ENCODE results near the gene CITED4.
"Not testable (repeated sequence)": the region's sequence is repeated elsewhere in the genome, so short reads cannot be mapped to it uniquely, and the experiment has no call there.

The CITED4 gene, protein sequence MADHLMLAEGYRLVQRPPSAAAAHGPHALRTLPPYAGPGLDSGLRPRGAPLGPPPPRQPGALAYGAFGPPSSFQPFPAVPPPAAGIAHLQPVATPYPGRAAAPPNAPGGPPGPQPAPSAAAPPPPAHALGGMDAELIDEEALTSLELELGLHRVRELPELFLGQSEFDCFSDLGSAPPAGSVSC

DNA sequence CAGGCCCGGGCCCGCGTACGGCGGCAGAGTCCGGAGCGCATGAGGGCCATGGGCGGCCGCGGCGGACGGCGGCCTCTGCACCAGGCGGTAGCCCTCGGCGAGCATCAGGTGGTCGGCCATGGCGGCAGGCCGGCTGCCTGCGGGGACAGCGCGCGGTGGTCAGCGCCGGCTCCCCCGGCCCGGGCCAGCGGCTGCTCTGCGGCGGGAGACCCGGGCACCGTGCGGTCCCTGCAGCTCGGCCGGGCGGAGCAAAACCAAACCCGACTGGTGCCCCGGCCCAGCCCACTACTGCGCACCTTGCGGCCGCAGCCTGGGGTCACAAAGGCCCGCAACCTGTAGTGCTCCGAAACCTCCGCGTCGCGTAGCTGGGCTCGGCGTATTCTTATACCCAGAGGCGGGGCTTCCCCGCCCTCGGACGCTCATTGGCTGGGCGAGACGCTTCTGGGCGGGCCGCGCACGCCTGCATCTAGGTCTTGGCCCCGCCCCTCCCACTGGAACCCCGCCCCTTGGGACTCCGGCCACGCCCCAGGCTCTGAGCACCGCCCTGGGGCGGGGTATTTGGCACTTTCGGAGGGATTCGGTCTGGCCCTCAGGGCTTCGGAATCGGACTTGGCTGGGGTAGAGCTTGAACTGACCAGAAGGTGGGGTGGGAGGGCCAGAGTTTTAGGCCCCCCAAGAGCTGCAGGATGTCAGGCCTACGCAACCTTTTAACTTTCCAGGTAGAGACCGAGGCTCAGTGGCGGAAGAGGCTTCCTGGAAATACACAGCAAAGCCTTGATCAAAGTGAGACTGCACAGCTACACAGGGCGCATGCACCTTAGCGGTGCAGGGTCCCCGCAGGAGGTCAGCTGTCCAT lies at the start of gene CITED4:
Gene CITED4, minus strand, starts transcription at position 356 of the 856 bp plus-strand sequence. Its CDS starts 236 bp downstream, at position 120.
- peak; percentile 91 for DNase-seq

DNA sequence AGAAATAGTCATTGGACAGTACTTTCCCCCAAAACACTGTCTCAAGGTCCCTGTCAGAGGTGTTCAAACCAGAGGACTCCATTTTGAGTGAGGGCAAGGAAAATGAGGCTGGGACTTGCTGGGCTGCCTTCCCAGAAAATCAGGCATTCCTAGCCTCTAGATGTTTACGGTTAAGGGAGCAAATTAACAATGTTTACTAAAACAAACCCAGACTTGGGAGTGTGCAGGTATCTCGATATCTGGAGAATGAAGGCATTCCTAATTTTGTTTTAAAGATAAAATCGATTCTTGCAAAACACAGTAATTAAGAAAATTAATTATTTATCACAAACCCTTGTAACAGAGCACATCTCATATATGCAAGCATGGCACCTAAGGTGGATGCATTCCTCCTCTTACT lies 48.9 kb upstream of the CITED4 start:
- DNase-seq, result no peak

DNA sequence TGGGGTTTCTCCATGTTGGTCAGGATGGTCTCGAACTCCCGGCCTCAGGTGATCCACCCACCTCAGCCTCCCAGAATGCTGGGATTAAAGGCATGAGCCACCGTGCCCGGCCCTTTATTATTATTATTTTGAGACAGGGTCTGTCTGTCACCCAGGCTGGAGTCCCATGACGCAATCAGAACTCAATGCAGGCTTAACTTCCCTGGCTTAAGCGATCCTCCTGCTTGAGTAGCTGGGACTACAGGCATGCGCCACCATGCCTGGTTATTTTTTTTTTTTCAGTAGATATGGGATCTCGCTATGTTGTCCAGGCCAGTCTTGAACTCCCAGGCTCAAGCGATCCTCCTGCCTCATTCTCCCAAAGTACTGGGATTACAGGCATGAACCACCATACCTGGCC lies 47.1 kb upstream of the CITED4 start:
- no peak for DNase-seq

DNA sequence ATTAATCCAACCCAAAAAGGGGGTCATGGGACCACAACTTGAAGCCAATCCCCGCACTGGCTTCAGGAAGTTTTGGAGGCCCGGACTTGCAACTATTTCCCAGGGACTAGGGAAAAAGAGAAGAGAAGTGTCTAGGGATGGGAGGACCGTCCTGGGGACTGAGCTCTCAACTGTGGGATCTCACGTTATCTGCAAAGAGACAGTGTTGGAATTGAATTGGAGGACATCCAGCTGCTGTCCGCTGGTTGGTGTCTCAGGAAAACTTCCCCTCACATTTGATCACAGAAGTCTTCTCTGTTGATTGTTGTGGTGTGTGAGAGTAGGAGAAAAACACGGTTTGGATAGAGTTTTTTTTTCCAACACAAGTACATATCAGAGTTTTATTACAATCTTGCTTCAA lies 46.2 kb upstream of the CITED4 start:
- no peak for DNase-seq

DNA sequence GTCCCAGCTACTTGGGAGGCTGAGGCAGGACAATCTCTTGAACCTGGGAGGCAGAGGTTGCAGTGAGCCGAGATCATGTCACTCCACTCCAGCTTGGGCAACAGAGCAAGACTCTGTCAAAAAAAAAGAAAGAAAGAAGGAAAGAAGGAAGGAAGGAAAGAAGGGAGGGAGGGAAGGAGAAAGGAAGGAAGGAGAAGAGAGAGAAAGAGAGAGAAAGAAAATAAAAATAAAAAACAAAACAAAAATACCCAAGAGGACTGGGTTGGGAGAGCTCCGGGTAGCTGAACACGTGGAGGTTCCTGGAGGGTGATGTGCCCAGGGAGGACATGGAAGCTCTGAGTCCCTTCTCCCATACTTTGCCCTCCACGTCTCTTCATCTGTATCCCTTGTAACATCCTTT lies 45.7 kb upstream of the CITED4 start:
- DNase-seq, result no peak

DNA sequence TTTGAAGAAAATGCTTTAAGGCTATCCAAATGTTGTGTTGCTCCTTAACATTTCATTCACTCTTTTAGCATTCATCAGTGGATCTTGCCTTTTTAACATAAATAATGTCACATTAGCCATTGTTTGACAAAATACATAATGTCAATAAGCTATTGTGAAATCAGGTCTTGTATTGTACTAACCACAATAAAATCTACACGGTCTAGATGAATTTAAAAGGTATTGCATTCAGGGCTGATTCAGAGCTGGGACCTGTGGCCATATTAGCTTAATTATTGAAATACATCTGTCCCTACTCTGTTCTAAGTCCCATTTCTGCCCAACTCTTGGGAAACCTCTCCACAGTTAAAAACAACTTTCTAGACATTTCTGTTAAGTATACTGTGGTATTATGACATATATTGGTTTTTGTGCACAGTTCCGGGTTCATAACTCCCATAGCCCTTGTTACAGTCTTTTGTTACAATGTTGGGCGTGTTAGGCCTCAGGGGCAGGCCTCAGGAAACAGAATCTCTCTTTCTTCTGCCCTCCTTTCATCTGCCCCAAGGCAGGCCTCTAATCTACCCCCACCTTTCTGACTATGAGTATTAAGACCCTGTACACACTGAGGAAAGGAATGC lies 44.7 kb upstream of the CITED4 start:
- DNase-seq, result no peak

DNA sequence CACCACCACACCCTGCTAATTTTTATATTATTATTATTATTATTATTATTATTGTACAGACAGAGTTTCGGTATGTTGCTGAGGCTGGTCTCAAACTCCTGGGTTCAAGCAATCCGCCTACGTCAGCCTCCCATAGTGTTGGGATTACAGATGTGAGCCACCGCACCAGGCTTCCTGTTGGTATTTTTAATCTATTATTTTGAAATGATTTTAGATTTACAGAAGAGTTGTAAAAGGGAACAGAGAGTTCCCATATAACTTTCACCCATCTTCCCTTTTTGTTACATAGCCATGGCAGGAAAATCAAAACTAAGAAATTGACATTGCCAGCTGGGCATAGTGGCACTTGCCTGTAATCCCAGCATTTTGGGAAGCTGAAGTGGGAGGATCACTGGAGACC lies 42.9 kb upstream of the CITED4 start:
- DNase-seq, result no peak

DNA sequence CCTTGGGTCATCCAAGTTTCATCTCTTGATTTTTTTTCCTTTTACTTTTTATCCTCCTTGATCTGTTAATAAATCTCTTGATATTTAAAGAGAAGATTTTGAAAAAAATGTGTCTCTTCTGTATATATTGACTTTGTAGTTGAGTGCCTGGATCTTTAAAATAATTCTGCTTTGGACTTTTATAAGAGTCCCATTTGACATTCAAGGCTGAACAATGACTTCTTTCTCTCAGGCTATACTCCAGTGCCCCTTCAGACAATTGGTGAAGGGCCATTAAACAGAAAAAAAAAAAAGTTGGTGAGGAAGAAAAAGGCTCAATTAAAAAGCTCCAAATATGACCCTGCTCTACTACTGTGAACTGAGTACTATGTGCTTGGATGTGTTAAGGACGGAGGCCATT lies 40.9 kb upstream of the CITED4 start:
- DNase-seq, result no peak

DNA sequence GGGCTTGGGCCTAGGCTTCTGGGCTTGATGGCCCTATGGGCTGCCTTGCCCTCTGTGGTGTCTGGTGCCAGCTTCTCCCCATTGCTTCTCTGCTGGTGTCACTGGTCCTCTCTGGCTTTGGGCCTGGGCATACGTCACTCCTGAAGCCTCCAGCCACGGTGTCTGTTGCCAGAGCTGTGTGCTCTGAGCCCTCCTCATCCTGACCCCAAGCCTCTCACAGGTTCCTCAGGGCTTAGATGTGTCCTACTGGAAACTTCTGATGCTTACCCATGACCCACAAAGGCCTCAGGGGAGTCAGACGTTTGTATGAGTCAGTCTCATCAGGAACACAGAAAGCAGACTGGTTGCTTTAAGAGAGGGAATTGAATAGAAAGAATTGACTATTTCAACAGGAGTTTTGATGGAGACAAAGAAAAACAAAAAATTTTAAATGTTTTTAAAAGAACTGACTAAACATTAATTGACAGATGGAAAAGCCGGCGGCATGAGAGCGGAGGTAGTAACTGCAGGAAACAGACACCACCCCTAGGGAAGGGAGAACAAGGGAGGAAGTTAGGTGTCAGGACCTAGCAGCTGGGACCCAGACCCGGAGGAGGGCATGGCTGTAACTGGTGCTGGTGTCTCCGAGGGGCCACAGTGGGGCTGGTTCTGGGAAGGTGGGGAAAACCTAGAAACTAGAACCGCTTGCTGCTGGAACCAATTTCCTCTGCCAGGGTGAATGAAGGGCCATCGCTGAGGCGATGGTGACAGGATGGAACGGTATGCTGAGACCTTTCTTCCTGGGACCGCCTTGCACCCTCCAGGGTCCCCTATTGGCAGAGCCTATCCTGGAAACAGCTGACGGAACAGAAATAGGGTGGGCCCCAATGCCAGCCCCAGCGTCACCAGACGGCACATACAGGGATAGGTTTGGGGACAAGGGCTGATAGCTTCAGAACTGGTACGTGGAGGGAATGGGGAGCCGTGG lies 40.0 kb upstream of the CITED4 start:
- no peak for DNase-seq

DNA sequence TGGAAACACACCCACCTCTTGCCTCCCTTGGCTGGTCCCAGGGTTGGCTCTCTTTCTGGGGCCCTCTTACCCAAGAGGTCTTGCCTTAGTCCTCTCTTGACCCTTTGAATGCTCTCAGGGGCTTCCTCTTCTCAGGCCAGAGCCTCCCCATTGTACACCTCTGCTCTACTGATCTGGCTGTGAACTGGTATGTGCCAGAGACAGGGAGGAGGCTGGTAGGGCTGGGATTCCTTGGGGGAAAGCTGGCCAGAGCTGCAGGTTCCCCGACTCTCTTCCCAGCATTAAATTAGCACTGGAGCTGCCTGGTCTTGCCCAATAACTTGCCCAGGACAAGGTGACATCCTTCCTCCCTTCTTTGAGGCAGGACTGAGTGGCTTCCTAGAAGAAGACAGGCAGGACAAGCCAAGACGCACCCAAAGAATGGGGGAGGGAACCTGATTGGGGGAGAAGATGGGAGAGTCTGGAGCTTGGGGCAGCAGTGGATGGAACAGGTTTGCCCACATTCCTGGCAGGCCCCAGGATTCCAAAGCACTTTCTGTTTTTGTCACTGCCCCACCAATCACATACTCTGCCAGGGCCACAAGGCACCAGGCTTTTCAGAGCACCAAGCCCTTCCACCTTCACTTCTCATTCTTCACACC lies 37.2 kb upstream of the CITED4 start:
- DNase-seq, result no peak

DNA sequence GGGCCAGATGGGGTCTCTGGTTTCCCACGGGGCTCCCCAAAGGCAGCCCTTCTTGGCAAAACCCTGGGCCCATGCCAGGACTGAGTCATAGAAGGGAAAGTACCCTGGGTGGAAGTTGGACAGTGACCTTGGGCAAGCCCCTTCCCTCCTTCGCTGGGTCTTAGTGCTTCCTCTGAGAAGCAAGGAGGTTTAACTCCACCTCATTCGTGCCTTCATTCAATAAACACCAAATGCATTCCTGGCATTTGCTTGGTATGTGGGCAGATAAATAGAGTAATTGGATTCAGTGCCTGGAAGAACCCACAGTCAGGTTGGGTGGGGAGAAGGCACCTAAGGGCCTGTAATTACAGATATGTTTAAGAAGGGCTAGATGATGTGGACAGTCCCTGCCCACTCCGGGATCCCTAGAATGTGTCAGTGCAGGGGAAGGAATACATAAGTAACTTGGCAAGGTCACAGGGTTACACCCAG lies 36.3 kb upstream of the CITED4 start:
- DNase-seq, result no peak

DNA sequence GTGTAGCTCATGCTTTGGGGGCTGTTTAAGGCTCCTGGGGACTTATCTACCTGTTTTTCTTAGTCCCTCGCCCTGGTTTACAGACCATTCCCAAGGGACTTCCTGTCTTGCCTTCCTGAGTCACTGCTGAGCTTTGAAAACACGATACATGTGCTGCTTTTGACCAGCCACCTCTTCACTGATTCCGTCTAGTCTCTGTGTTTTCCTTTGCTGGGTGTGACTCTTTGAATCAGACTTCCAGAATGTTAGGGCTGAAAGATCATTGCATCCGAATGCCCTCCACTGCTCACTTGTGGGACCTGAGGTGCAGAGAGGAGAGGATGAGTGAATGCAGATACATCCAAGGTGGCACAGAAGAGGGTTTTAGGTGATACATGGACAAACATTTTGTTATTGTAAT lies 35.4 kb upstream of the CITED4 start:
- DNase-seq, result no peak

DNA sequence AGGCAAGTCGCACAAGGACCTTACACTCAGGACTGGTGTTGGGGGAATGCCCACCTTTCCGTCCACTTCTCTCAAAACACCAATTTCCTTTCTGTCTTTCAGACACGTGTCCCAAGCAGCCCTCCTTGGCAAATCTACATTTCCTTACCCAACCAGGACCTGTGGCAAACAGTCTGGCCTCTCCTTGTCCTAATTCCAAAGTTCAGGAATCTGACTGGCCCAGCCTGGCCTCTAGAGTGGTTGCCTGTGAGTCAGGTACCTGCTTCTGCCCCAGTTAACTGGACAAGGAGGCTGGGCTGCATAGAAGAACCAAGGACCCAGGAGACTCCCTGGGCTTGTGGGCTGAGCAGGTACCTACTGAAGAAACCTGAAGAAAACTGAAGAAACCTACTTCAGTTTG lies 34.3 kb upstream of the CITED4 start:
- DNase-seq, result no peak

DNA sequence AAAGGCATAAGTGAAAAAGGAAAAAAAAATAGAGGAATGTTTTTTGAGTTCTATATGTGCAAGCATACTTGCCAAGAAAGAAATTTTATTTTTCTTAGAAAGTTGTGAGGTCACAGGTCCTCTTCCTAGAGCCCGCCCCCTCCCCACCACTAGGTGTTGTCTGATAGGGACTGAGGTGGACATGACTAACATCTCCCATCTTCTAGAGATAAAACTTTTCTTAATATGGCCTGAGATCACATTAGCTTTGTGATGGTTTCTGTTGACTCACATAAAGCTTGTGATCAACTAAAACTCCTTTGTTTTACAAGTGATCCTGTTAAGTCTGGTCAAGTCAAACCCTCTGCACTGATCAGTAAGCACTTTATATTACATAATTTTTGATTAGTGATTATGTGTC lies 33.4 kb upstream of the CITED4 start:
- DNase-seq, result no peak

DNA sequence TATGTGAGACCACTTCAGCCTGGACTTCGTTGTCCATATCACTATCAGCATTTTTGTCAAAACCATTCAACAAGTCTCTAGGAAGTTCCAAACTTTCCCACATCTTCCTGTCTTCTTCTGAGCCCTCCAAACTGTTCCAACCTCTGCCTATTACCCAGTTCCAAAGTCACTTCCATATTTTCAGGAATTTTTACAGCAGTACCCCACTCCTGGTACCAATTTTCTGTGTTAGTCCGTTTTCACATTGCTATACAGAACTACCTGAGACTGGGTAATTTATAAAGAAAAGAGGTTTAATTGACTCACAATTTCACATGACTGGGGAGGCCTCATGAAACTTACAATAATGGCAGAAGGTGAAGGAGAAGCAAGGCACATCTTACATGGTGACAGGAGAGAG lies 32.7 kb upstream of the CITED4 start:
- DNase-seq, result not testable (repeated sequence)

DNA sequence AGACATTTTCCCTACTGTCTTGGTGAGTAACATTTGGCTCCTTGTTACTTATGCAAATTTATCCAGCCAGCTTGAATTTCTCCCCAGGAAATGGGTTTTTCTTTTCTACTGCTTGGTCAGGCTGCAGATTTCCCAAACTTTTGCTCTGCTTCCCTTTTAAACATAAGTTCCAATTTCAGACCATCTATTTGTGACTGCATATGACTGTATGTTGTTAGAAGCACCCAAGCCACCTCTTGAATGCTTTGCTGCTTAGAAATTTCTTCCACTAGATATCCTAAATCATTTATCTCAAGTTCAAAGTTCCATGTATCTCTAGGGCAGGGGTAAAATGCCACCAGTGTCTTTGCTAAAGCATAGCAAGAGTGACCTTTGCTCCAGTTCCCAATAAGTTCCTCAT lies 32.3 kb upstream of the CITED4 start:
- DNase-seq, result no peak

DNA sequence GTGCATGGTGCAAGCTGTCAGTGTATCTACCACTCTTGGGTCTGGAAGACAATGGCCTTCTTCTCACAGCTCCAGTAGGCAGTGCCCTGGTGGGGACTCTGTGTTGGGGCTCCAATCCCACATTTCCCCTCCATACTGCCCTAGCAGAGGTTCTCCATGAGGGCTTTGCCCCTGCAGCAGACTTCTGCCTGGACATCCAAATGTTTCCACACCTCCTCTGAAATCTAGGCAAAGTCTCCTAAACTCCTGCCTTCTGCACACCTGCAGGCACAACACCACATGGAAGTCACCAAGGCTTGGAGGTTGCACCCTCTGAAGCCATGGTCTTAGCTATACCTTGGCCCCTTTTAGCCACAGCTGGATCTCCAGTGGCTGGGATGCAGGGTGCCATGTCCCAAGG lies 31.8 kb upstream of the CITED4 start:
- DNase-seq, result no peak

DNA sequence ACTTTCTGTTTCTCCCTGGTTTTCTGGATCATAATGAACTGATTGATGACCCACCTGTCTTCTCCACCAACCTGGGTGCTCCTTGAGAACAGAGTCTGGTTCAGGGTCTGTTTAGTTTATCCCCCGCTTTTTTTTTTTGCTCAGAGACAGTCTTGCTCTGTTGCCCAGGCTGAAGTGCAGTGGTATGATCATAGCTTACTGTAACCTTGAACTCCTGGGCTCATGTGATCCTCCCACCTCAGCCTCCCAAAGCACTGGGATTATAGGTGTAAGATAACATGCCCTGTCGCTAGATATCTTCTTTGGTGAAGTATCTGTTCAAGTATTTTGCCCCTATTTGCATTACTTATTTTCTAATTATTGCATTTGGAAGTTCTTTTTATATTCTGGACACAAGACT lies 30.2 kb upstream of the CITED4 start:
- no peak for DNase-seq

DNA sequence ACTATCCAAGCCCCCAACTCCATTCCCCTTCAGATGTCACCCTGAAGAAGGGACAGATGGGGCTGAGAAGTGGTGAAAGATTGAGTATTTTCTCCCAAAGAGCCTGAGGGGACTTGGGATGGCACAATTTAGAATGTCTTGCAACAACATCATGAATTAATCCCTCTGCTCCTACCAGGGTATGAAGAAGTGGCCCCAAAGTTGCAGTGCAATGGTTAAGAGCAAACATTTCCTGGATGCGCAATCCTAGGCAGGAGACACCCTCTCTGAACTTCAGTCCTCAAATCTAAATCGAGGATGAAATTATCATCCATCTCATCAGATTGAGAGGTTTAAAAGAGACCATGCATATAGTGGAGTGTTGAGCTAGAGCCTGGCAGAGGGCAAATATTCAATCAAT lies 28.6 kb upstream of the CITED4 start:
- no peak for DNase-seq

DNA sequence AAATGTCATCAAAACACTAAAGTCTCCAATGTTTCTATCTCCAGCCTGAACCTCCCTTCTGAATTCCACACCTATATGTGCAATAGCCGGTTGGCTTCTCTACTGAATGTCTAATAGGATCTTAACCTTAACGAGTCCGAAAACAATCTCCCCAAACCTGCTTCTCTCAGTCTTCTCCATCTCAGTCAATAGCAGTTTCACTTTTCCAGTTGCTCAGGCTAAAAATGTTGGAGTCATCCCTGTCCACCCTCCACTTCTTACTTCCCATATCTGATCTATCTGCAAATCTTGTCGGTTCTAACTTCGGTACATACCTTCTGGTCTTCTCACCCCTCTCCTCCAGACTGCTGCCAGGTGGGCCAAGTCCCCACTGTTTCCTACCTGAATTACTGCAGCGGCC lies 25.5 kb upstream of the CITED4 start:
- DNase-seq, result no peak

DNA sequence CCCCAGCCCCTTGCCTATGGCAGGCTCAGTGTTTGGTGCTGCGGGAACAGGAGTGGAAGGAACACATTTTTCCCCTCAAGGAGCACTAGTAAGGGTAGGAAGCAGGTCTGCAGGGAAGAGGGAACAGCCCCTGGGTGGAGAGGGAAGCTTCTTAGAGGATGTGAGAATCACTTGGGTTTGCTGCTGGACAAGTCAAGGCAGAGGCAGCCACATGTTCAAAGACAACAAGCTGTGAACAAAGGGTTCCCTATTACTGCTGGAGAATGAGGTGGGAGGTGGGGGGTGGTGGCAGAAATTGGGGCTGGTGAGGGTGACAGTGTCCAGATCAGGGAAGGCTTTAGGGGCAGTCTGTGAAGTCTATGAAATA lies 24.8 kb upstream of the CITED4 start:
- DNase-seq, result no peak

DNA sequence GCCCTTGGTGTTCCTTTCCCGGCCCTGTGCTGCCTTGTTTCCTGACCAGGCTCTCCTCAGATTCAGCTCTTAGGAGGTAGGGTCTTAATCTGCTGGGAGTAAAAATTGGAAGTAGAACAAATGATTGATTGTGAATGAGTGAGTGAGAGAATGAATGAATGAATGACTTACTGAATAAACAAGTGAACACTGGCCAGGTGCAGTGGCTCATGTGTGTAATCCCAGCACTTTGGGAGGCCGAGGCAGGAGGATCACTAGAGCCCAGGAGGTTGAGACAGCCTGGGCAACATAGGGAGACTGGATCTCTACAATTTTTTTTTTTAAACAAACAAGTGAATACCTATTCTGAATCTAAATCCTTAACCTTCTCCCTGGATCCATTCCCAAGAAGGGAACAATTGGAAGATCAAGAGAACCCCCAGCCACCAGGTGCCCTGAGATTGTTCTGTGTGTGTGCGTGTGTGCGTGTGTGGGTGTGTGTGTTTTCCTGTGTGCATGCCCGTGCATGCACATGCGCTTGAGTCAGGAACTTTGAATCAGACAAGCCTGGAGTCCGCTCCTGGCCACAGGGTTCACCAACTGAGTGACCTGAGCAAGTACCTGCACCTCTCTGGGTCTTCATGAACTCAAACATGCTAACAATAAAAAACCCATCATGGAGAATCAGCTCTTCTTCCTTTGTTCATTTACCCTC lies 24.3 kb upstream of the CITED4 start:
- DNase-seq, result no peak

Measured in left hindlimb (tissue), 1 donor.